Sigmoid colon (tissue), 4 donors: Measurements from ENCODE around the gene ARVCF.

ENCODE experiments used
- EP300 ChIP-seq, 4 donors: sonication (generic); formaldehyde crosslinking; IDR thresholded peaks; one replicate each; pipeline ENCODE4 v1.6.1; 2017; ENCODE audit warnings: antibody characterized with exemption in 4 of 4
- POLR2AphosphoS5 ChIP-seq, 4 donors: sonication (generic); formaldehyde crosslinking; IDR thresholded peaks; one replicate each; pipeline ENCODE4 v1.6.1; 2017; ENCODE audit warnings: antibody characterized with exemption in 4 of 4
- TF ChIP-seq, protein P1 (sequence below), 4 experiments: fragments of 450-650 bp in 3 of 4; fragments of 200-600 bp in 1 of 4; IDR thresholded peaks; one replicate each; pipeline ENCODE4 v1.5.1; 2016 to 2019; ENCODE audit warnings: antibody characterized with exemption in 4 of 4, mild to moderate bottlenecking in 3 of 4, moderate library complexity in 2 of 4

DNA sequence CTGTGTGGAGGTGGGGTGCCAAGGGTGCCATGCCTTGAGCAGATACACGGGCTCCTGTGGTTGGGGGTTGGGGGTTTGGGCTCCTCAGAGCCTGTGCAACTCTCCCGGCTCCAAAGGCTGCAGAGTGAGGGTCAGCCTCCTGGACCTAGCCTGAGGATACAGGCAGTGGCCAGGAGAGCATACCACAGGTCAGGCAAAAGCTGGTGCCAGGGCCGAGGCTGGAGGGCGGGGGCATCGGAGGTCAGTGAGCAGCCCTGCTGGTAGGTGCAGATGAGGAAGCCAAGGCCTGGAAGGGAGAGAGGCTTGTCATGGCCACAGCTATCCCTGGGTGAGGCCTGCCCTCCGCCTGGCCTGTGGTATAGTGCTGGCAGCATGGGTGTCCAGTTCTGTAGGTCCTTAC lies 37.9 kb upstream of the ARVCF start:
- TF ChIP-seq EP300 (IDR thresholded peaks at IDR 0.05) (no peak), POLR2AphosphoS5 (IDR thresholded peaks at IDR 0.05) (no peak)
- TF ChIP-seq, protein P1, sequence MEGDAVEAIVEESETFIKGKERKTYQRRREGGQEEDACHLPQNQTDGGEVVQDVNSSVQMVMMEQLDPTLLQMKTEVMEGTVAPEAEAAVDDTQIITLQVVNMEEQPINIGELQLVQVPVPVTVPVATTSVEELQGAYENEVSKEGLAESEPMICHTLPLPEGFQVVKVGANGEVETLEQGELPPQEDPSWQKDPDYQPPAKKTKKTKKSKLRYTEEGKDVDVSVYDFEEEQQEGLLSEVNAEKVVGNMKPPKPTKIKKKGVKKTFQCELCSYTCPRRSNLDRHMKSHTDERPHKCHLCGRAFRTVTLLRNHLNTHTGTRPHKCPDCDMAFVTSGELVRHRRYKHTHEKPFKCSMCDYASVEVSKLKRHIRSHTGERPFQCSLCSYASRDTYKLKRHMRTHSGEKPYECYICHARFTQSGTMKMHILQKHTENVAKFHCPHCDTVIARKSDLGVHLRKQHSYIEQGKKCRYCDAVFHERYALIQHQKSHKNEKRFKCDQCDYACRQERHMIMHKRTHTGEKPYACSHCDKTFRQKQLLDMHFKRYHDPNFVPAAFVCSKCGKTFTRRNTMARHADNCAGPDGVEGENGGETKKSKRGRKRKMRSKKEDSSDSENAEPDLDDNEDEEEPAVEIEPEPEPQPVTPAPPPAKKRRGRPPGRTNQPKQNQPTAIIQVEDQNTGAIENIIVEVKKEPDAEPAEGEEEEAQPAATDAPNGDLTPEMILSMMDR (IDR thresholded peaks at IDR 0.05): no peak
